HG02884 (cell line): ENCODE measurements around the gene MED14.

Experiments
- ATAC-seq: cut with Tn5 transposase; IDR thresholded peaks from one replicate; pipeline ENCODE4 v1.9.1; 2021; ENCODE audit warnings: mild to moderate bottlenecking, moderate library complexity; ENCODE audit not compliant: unreplicated experiment

MED14 gene

DNA sequence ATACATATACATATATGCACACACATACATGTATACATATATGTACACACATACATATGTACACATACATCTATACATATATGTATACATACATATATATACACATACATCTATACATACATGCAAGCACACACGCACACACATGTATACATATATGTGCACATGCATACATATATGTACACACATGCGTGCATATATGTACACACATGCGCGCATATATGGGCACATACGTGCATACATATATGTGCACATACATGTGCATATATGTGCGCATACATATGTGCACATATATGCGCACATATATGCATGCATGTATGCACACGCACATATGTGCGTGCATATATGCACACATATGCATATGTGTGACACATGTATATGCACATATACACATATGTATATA, 119.4 kb downstream of the MED14 start:
- no peak for ATAC-seq

GRCh38 chrX:40612511-40612910, 122.8 kb downstream of the MED14 start:
- ATAC-seq: no peak

- no peak for ATAC-seq
These were observed 128.0 kb downstream of the MED14 start for GRCh38 chrX:40607381-40607780.

GRCh38 chrX:40603446-40603845, 131.9 kb downstream of the MED14 start:
- no peak for ATAC-seq
